GM03348 (cell line): Measurements from ENCODE around the gene GORASP2.

Experiments
- DNase-seq: peaks from one replicate; pipeline ENCODE4 v3.0.0; 2012; ENCODE audit warnings: low spot score

GORASP2 gene

GRCh38 chr2:170923799-170924198, 5.3 kb upstream of the GORASP2 start:
- no peak for DNase-seq

- DNase-seq: no peak
These were observed 4.1 kb upstream of the GORASP2 start for GRCh38 chr2:170924969-170925368.

- no peak for DNase-seq
These were observed 3.1 kb upstream of the GORASP2 start for GRCh38 chr2:170925923-170926322.

GRCh38 chr2:170926743-170927297, 2.2 kb upstream of the GORASP2 start:
- DNase-seq: no peak

GRCh38 chr2:170928036-170928823, 823 bp upstream of the GORASP2 start:
- no peak for DNase-seq

GRCh38 chr2:170929686-170930050, 615 bp downstream of the GORASP2 start:
- peak; percentile 61 for DNase-seq

GRCh38 chr2:170930131-170930990, 1.3 kb downstream of the GORASP2 start:
- peak; percentile 19 for DNase-seq

GRCh38 chr2:170930991-170931266, 1.9 kb downstream of the GORASP2 start:
- DNase-seq: no peak

- DNase-seq: no peak
These were observed 3.1 kb downstream of the GORASP2 start for GRCh38 chr2:170932166-170932565.

- no peak for DNase-seq
These were observed 3.9 kb downstream of the GORASP2 start for GRCh38 chr2:170932948-170933347.

GRCh38 chr2:170937709-170938379, 8.8 kb downstream of the GORASP2 start:
- DNase-seq: no peak

GRCh38 chr2:170940066-170940465, 11.0 kb downstream of the GORASP2 start:
- DNase-seq: no peak

GRCh38 chr2:170942615-170943014, 13.6 kb downstream of the GORASP2 start:
- no peak for DNase-seq

- no peak for DNase-seq
These were observed 14.0 kb downstream of the GORASP2 start for GRCh38 chr2:170943041-170943440.

GRCh38 chr2:170943596-170943995, 14.5 kb downstream of the GORASP2 start:
- no peak for DNase-seq

- DNase-seq: no peak
These were observed 15.5 kb downstream of the GORASP2 start for GRCh38 chr2:170944545-170944944.

- no peak for DNase-seq
These were observed 20.4 kb downstream of the GORASP2 start for GRCh38 chr2:170949415-170949814.

GRCh38 chr2:170950221-170950761, 21.2 kb downstream of the GORASP2 start:
- DNase-seq: no peak

- DNase-seq: no peak
These were observed 24.9 kb downstream of the GORASP2 start for GRCh38 chr2:170953941-170954340.

- DNase-seq: no peak
These were observed 34.3 kb downstream of the GORASP2 start for GRCh38 chr2:170963386-170963785.

- DNase-seq: no peak
These were observed 36.6 kb downstream of the GORASP2 start for GRCh38 chr2:170965446-170966225.
